Measurements from ENCODE around the gene RYR2. TPM values are rescaled to one million over a fixed set of nuclear protein-coding genes. Genes with fewer than 3 reads are reported as not detected.
"Not testable (repeated sequence)": the region's sequence is repeated elsewhere in the genome, so short reads cannot be mapped to it uniquely, and the experiment has no call there.

Gene RYR2
- total and polyA plus RNA-seq, 7 experiments from 2014 or later = 0.05 TPM; not detected in 6

- Histone ChIP-seq H3K27me3 (ENCODE audit: control insufficient read depth in 2 of 2, insufficient read depth in 2 of 2, low read length in 2 of 2) (no peaks in the 10 kb centered on the region), H3K9me3 (ENCODE audit: control insufficient read depth in 2 of 3, low read length in 3 of 3) (no peaks in the 10 kb centered on the region), H3K4me3 (ENCODE audit: low read length) (no peak overlapping the region), H3K4me1 (ENCODE audit: control insufficient read depth in 2 of 2, insufficient read depth in 2 of 2, low read length in 2 of 2) (no peaks in the 10 kb centered on the region), H3K27ac (ENCODE audit: low read depth, low read length) (no peak overlapping the region), H3K36me3 (ENCODE audit: control insufficient read depth in 2 of 3, insufficient read depth in 3 of 3, low read length in 3 of 3) (no peaks in the 10 kb centered on the region)
- Mint-ChIP-seq H3K4me1 (no peaks in the 10 kb centered on the region), H3K27me3 (peaks cover 0 to 17% (median 5%) of the 10 kb centered on the region in 5 donors), H3K27ac (no peak overlapping the region), H3K36me3 (no peaks in the 10 kb centered on the region), H3K9me3 (peaks cover 0 to 3% (median 0%) of the 10 kb centered on the region in 11 donors), H3K4me3 (no peak overlapping the region)
- no peak for DNase-seq
- ChIA-PET POLR2A (no interaction called here), CTCF (no interaction called here)
- intact Hi-C loops (cut with micrococcal nuclease) = no loop called here
- ATAC-seq = no peak
Measured at GRCh38 chr1:237146241-237146640, 104.3 kb downstream of the RYR2 start.

DNA sequence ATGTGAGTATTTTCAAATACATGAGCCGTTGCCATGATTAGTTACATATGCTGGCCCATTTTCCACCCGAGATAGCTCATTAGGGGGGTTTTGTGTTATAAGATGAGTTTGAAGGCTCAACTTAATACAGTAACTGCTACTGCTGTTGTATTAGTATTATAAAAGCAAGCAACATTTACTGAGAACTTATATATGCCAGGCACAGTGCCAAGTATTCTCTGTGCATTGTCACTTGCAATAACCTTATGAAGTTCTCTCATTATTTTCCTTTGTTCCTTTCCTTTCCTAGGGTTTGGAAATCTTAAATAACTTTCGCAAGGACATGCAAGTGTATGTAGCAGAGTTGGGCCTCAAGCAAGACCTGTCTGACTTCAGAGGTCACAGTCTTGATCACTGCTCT, 107.9 kb downstream of the RYR2 start:
- CTCF ChIA-PET = no interaction called here
- Mint-ChIP-seq H3K27me3 (peaks cover 0 to 17% (median 0%) of the 10 kb centered on the region in 5 donors), H3K4me3 (no peak overlapping the region)

GRCh38 chr1:237151979-237152378, 110.0 kb downstream of the RYR2 start:
- H3K27me3 ChIP-seq (ENCODE audit: control insufficient read depth in 2 of 2, insufficient read depth in 2 of 2, low read length in 2 of 2); H3K36me3 ChIP-seq (ENCODE audit: control insufficient read depth in 2 of 3, insufficient read depth in 3 of 3, low read length in 3 of 3); CTCF ChIA-PET; H3K4me1 ChIP-seq (ENCODE audit: control insufficient read depth in 2 of 2, insufficient read depth in 2 of 2, low read length in 2 of 2); H3K27ac Mint-ChIP-seq; ATAC-seq; POLR2A ChIA-PET; H3K27ac ChIP-seq (ENCODE audit: low read depth, low read length); H3K4me3 Mint-ChIP-seq; H3K36me3 Mint-ChIP-seq; H3K9me3 ChIP-seq (ENCODE audit: control insufficient read depth in 2 of 3, low read length in 3 of 3); H3K4me3 ChIP-seq (ENCODE audit: low read length); intact Hi-C loops (cut with micrococcal nuclease); H3K4me1 Mint-ChIP-seq; DNase-seq: not testable (repeated sequence)
- H3K27me3 Mint-ChIP-seq = peaks cover 0 to 10% (median 7%) of the 10 kb centered on the region in 5 donors
- H3K9me3 Mint-ChIP-seq = peaks cover 0 to 11% (median 2%) of the 10 kb centered on the region in 11 donors

More for the DNA sequence above, 107.9 kb downstream of the RYR2 start:
- H3K9me3 Mint-ChIP-seq = peaks cover 0 to 11% (median 0%) of the 10 kb centered on the region in 11 donors
- Histone ChIP-seq H3K27ac (ENCODE audit: low read depth, low read length) (no peak overlapping the region), H3K27me3 (ENCODE audit: control insufficient read depth in 2 of 2, insufficient read depth in 2 of 2, low read length in 2 of 2) (no peaks in the 10 kb centered on the region), H3K4me1 (ENCODE audit: control insufficient read depth in 2 of 2, insufficient read depth in 2 of 2, low read length in 2 of 2) (no peaks in the 10 kb centered on the region), H3K9me3 (ENCODE audit: control insufficient read depth in 2 of 3, low read length in 3 of 3) (no peaks in the 10 kb centered on the region), H3K36me3 (ENCODE audit: control insufficient read depth in 2 of 3, insufficient read depth in 3 of 3, low read length in 3 of 3) (no peaks in the 10 kb centered on the region), H3K4me3 (ENCODE audit: low read length) (no peak overlapping the region)
- no peak overlapping the region for H3K27ac Mint-ChIP-seq
- POLR2A ChIA-PET = no interaction called here
- H3K36me3 Mint-ChIP-seq = no peaks in the 10 kb centered on the region
- DNase-seq = no peak
- H3K4me1 Mint-ChIP-seq = no peaks in the 10 kb centered on the region
- no peak for ATAC-seq
- intact Hi-C loops (cut with micrococcal nuclease) = no loop called here

- Mint-ChIP-seq H3K36me3 (no peaks in the 10 kb centered on the region), H3K4me1 (no peaks in the 10 kb centered on the region), H3K27ac (no peak overlapping the region), H3K27me3 (peaks cover 0 to 10% (median 4%) of the 10 kb centered on the region in 5 donors), H3K9me3 (peaks cover 0 to 11% (median 2%) of the 10 kb centered on the region in 11 donors), H3K4me3 (no peak overlapping the region)
- POLR2A ChIA-PET = no interaction called here
- no peak for DNase-seq
- no peak for ATAC-seq
- Histone ChIP-seq H3K27ac (ENCODE audit: low read depth, low read length) (no peak overlapping the region), H3K27me3 (ENCODE audit: control insufficient read depth in 2 of 2, insufficient read depth in 2 of 2, low read length in 2 of 2) (no peaks in the 10 kb centered on the region), H3K4me3 (ENCODE audit: low read length) (no peak overlapping the region), H3K4me1 (ENCODE audit: control insufficient read depth in 2 of 2, insufficient read depth in 2 of 2, low read length in 2 of 2) (no peaks in the 10 kb centered on the region), H3K36me3 (ENCODE audit: control insufficient read depth in 2 of 3, insufficient read depth in 3 of 3, low read length in 3 of 3) (no peaks in the 10 kb centered on the region), H3K9me3 (ENCODE audit: control insufficient read depth in 2 of 3, low read length in 3 of 3) (no peaks in the 10 kb centered on the region)
- intact Hi-C loops (cut with micrococcal nuclease) = no loop called here
- CTCF ChIA-PET = no interaction called here
Measured at GRCh38 chr1:237152506-237153335, 110.7 kb downstream of the RYR2 start.

GRCh38 chr1:237154157-237154556, 112.2 kb downstream of the RYR2 start:
- Histone ChIP-seq H3K27me3 (ENCODE audit: control insufficient read depth in 2 of 2, insufficient read depth in 2 of 2, low read length in 2 of 2) (no peaks in the 10 kb centered on the region), H3K27ac (ENCODE audit: low read depth, low read length) (no peak overlapping the region), H3K36me3 (ENCODE audit: control insufficient read depth in 2 of 3, insufficient read depth in 3 of 3, low read length in 3 of 3) (no peaks in the 10 kb centered on the region), H3K4me3 (ENCODE audit: low read length) (no peak overlapping the region), H3K4me1 (ENCODE audit: control insufficient read depth in 2 of 2, insufficient read depth in 2 of 2, low read length in 2 of 2) (no peaks in the 10 kb centered on the region), H3K9me3 (ENCODE audit: control insufficient read depth in 2 of 3, low read length in 3 of 3) (no peaks in the 10 kb centered on the region)
- peaks cover 0 to 10% (median 0%) of the 10 kb centered on the region in 5 donors for H3K27me3 Mint-ChIP-seq
- peaks cover 0 to 11% (median 2%) of the 10 kb centered on the region in 11 donors for H3K9me3 Mint-ChIP-seq
- ChIA-PET POLR2A (no interaction called here), CTCF (no interaction called here)
- intact Hi-C loops (cut with micrococcal nuclease) = no loop called here
- no peak overlapping the region for H3K4me3 Mint-ChIP-seq
- ATAC-seq = no peak
- DNase-seq = no peak
- H3K27ac Mint-ChIP-seq = no peak overlapping the region
- H3K4me1 Mint-ChIP-seq = no peaks in the 10 kb centered on the region
- H3K36me3 Mint-ChIP-seq = no peaks in the 10 kb centered on the region

DNA sequence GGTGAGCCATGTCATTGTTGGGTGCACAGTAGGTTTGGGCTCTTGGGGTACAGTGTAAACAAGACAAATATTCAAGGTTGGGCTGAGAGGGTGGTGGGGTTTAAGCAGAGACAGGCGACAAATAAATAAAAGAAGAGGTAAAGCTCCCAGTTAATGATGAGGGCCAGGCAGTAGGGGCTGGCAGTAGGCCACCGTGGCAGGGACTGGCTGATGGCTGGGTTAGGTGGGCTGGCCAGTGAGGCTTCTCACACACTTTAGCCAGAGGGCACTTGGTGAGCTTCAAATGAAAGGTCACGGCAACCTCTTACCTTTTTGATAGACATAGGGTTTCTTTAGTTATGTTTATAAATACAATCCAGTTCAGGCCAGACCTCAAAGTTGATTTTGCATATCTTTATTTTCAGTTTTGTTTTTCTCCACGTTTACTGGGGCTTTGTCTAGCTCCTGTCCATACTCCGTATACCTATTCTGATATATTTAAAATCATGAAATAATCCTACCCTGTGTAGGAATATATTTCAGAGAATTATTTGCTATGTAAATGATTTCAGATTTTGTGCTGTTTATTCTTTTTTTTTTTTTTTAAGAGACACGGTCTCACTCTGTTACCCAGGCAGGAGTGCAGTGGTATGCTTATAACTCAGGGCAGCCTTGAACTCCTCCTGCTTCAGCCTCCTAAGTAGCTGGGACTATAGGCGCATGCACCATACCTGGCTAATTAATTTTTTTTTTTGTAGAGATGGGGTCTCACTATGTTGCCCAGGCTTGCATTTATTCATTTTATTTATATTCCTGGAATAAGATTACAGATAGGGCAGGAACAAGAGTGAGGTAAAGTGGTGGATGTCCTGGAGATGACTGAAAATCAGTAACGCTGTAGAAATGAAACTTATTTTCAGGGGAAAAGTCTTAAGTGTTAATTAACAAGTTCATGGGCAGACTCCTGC, 122.7 kb downstream of the RYR2 start:
- Histone ChIP-seq H3K4me1 (ENCODE audit: control insufficient read depth in 2 of 2, insufficient read depth in 2 of 2, low read length in 2 of 2) (no peaks in the 10 kb centered on the region), H3K27me3 (ENCODE audit: control insufficient read depth in 2 of 2, insufficient read depth in 2 of 2, low read length in 2 of 2) (no peaks in the 10 kb centered on the region), H3K27ac (ENCODE audit: low read depth, low read length) (no peak overlapping the region), H3K4me3 (ENCODE audit: low read length) (no peak overlapping the region), H3K9me3 (ENCODE audit: control insufficient read depth in 2 of 3, low read length in 3 of 3) (no peaks in the 10 kb centered on the region), H3K36me3 (ENCODE audit: control insufficient read depth in 2 of 3, insufficient read depth in 3 of 3, low read length in 3 of 3) (no peaks in the 10 kb centered on the region)
- Mint-ChIP-seq H3K36me3 (no peaks in the 10 kb centered on the region), H3K27ac (no peak overlapping the region), H3K4me1 (no peaks in the 10 kb centered on the region), H3K27me3 (peaks cover 0 to 9% (median 5%) of the 10 kb centered on the region in 5 donors), H3K9me3 (peaks cover 0 to 2% (median 0%) of the 10 kb centered on the region in 11 donors), H3K4me3 (no peak overlapping the region)
- POLR2A ChIA-PET = interaction anchor here (0.6 kb wide), 1 partner anchor 17 kb away, joined by 3 read pairs; no protein-coding TSS in a partner anchor
- intact Hi-C loops (cut with micrococcal nuclease) = no loop called here
- DNase-seq = no peak
- CTCF ChIA-PET = no interaction called here
- no peak for ATAC-seq
